Testis (tissue), 3 donors: ENCODE data around the gene GMEB2. TPM values are rescaled to one million over a fixed set of nuclear protein-coding genes. Genes with fewer than 3 reads are reported as not detected.
A peak's percentile ranks its signal among the peaks of the same experiment; 100 is the strongest.

Experiments used
- DNase-seq: peaks from one replicate; pipeline ENCODE4 v3.0.0-alpha.2; 2019
- H3K27ac ChIP-seq, 2 donors: fragments of 200-600 bp; sonication (generic); one replicate each; pipeline ENCODE4 v1.5.1; 2019
- H3K27me3 ChIP-seq: fragments of 200-600 bp; sonication (generic); one replicate; pipeline ENCODE4 v1.5.1; 2019
- H3K36me3 ChIP-seq: fragments of 200-600 bp; sonication (generic); one replicate; pipeline ENCODE4 v1.5.1; 2017; ENCODE audit warnings: low read depth; ENCODE audit errors: missing control alignments
- H3K4me1 ChIP-seq: fragments of 200-600 bp; sonication (generic); one replicate; pipeline ENCODE4 v1.5.1; 2019
- H3K4me3 ChIP-seq, 2 donors: fragments of 200-600 bp; sonication (generic); one replicate each; pipeline ENCODE4 v1.5.1; 2017 to 2019
- H3K9me3 ChIP-seq: fragments of 200-600 bp; sonication (generic); one replicate; pipeline ENCODE4 v1.5.1; 2017
- POLR2A ChIP-seq: fragments of 450-650 bp; IDR thresholded peaks from one replicate; pipeline ENCODE4 v1.6.1; 2017; ENCODE audit warnings: antibody characterized with exemption, mild to moderate bottlenecking, moderate library complexity
- WGBS, 2 donors: methylation state at CpG; one replicate each; pipeline ENCODE4 v1.1.5; 2018; 5-methylcytosine and 5-hydroxymethylcytosine counted together
- intact Hi-C: fragments of 100-400 bp; cut with DNase I; formaldehyde crosslinking; loops from one replicate; pipeline ENCODE4 v1.15.1; 2023; ENCODE audit warnings: low total_unique reads
- polyA plus RNA-seq: library from polyadenylated mRNA; stranded (reverse); fragments of 350-450 nt; fragmentation: Illumina TruSeq; extraction: RNeasy Lipid Tissue Mini Kit (QIAGEN cat#74804); gene quantifications from one replicate; pipeline ENCODE4 v1.2.3, GENCODE V29; 2014; ENCODE audit warnings: low read depth, low replicate concordance; ENCODE audit not compliant: insufficient read depth
- total RNA-seq, 2 donors: library from RNA; depleted of rRNA; stranded (reverse); fragments of >200 nt; gene quantifications; one replicate each; pipeline ENCODE4 v1.2.3, GENCODE V29; 2016
- TF ChIP-seq, protein P1 (sequence below), 3 experiments: fragments of 450-650 bp in 2 of 3; fragments of 200-600 bp in 1 of 3; sonication (generic) in 1 of 3; IDR thresholded peaks; one replicate each; pipeline ENCODE4 v1.5.1; 2016 to 2019; ENCODE audit warnings: antibody characterized with exemption in 3 of 3, mild to moderate bottlenecking in 2 of 3, moderate library complexity in 1 of 3

The GMEB2 gene
- total and polyA plus RNA-seq, 3 donors from 2014 or later: 20.3 to 33.1 (median 31.0) TPM

DNA sequence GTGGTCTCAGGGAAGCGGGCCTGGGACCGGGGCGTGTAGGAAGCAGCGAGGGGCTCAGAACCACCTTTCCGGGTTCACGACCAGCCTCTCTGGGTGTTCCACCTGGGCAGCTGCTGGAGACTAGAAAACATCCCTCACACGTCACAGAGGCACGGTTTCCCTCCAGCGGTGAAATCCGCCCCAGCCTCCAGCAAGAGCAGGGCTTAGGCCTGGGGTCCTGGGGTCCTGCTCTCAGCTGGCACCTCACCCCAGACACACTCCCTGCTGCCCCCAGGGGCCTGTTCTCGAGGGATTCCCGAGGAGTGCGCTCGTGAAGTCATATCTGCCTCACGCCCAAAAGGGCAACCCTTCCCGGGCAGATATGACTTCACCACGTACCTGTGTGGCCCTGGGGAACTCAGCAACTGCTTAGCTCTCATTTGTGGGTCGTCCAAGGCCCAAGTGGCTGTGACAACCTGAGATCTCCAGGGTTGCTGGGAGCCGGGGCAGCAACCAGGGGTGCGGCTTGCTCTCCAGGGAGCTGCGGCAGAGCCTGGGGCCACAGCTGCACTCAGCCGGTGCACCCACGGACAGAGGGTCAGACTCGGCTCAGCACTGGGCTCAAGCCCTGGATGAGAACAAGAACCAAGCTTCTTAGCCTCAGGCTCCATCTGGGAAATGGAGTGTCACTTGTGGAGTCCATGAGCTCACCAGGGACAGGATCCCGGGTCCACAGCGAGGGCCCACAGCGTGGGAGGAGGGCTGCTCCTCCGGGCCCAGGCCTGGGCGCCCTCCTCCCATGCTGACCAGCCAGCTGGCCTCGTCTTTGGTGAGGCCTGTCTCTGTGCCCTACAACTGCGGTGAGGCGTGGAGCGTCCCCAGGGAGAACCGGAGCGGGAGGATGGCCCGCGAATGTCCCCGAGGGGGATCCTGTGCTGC is 72.3 kb downstream of the GMEB2 start:
- DNase-seq: no peak
- peak overlapping the region in 1 of 2 donors; percentile 40 for H3K27ac ChIP-seq
- peaks cover 6% of the 10 kb centered on the region for H3K4me1 ChIP-seq
- intact Hi-C loops: no loop called here
- peak overlapping the region in 1 of 2 donors; percentile 63 for H3K4me3 ChIP-seq
- no peaks in the 10 kb centered on the region for H3K36me3 ChIP-seq
- WGBS, 2 donors: 62 to 68% methylated on average over 11 to 38 of the region's 38 CpGs
- no peaks in the 10 kb centered on the region for H3K27me3 ChIP-seq
- TF ChIP-seq, protein P1, sequence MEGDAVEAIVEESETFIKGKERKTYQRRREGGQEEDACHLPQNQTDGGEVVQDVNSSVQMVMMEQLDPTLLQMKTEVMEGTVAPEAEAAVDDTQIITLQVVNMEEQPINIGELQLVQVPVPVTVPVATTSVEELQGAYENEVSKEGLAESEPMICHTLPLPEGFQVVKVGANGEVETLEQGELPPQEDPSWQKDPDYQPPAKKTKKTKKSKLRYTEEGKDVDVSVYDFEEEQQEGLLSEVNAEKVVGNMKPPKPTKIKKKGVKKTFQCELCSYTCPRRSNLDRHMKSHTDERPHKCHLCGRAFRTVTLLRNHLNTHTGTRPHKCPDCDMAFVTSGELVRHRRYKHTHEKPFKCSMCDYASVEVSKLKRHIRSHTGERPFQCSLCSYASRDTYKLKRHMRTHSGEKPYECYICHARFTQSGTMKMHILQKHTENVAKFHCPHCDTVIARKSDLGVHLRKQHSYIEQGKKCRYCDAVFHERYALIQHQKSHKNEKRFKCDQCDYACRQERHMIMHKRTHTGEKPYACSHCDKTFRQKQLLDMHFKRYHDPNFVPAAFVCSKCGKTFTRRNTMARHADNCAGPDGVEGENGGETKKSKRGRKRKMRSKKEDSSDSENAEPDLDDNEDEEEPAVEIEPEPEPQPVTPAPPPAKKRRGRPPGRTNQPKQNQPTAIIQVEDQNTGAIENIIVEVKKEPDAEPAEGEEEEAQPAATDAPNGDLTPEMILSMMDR (IDR thresholded peaks at IDR 0.05): no peak
- no peak for TF ChIP-seq POLR2A
- H3K9me3 ChIP-seq: no peaks in the 10 kb centered on the region

DNA sequence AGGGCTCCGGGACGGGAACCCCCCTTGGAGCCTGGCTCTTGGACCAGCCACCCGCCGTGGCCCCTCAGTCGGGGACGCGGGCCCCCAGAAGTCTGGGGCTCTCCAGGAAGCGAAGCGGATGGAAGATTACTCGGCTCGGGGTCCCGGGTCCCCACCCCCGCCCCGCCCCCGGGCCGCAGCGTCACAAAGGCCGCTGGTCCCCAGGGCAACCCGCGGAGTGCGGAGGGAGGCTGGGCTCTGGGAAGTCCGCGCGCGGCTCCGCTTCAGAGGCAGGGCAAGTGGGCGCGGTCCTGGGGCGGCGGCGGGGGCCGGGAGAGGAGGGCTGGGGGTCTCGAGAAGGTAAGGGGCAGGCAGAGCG is 73.0 kb downstream of the GMEB2 start, which contains the start of gene FNDC11:
Gene FNDC11 (plus strand): TSS at position 227 of the 358 bp plus-strand sequence. CDS start 1,505 bp downstream, outside the sequence.
- intact Hi-C loops: no loop called here

DNA sequence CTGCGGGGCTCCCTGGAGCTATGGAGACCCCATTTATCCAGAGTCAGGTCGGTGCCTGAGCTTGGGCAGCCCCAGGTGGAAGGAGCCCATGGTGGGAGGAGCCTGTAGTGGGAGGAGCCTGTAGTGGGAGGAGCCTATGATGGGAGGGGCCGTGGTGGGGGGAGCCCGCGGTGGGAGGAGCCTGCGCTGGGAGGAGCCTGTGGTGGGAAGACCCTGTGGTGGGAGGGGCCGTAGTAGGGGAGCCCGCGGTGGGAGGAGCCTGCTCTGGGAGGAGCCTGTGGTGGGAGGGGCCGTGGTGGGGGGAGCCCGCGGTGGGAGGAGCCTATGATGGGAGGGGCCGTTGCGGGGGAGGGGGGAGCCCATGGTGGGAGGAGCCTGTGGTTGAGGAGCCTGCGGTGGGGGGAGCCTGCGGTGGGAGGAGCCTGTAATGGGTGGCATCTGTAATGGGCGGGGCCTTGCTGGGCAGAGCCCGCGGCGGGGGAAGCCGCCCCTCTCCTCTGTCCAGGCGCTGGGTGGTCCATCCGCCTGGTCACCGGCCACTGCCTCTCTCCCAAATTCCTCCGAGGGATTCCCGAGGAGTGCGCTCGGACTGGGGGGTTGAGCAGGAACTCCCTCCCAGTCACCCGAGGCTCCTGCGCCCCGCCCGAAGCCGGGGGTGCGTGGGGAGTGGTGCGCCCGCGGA is 73.5 kb downstream of the GMEB2 start:
- no peaks in the 10 kb centered on the region for H3K27me3 ChIP-seq
- DNase-seq: peak; percentile 84

More for the DNA sequence above, 73.0 kb downstream of the GMEB2 start, which contains the start of gene FNDC11:
- H3K4me3 ChIP-seq: peak within 1 kb of the TSS; percentile 32 to 63
- no peaks in the 10 kb centered on the region for H3K27me3 ChIP-seq
- H3K36me3 ChIP-seq: no peaks in the 10 kb centered on the region
- peaks cover 6% of the 10 kb centered on the region for H3K4me1 ChIP-seq
- no peaks in the 10 kb centered on the region for H3K9me3 ChIP-seq
- peak; percentile 41 for DNase-seq
- peak within 1 kb of the TSS in 1 of 2 donors; percentile 40 for H3K27ac ChIP-seq
- 0 to 10% methylated on average over 5 to 21 of the region's 34 CpGs for WGBS, 2 donors
- no peak for TF ChIP-seq POLR2A
- TF ChIP-seq, protein P1 (IDR thresholded peaks at IDR 0.05): no peak

DNA sequence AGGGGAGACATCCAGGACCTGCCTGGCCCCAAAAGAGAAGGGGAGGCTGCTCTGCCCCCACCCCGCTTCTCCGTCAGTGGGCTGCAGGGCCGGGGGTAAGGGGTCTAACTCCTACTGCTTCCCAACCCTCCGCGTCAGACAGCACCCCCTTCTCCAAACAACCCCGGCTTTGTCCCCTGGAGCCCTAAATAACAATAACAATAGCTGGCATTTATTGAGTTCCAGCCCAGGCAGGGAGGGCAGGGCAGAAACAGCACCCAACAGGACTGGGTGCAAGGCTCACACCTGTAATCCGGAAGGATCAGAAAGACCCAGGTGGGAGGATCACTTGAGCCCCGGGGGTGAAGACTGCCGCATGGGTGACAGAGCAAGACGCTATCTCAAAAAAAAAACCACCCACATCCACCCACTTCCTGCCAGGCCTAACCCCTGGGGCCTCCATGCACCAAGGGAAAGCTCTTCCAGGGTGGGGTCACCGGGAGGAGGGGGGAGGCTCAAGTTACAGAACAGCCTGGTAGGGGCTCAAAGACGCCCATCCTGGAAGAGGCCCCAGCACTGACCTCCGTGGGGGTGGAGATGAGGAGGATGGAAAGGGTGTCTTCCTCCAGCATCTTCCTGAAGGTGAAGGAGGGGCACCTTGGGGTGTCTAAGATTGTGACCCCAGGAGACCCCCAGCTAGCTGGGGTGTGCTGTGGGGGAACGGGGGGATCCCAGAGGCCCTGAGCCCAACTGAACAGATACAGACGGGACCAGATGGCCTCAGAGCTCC is 74.2 kb downstream of the GMEB2 start:
- Histone ChIP-seq H3K4me3 (no peak overlapping the region), H3K36me3 (no peaks in the 10 kb centered on the region), H3K27me3 (no peaks in the 10 kb centered on the region), H3K27ac (no peak overlapping the region), H3K9me3 (no peaks in the 10 kb centered on the region), H3K4me1 (peaks cover 6% of the 10 kb centered on the region)
- WGBS, 2 donors: 55 to 64% methylated on average over 15 of the region's 15 CpGs
- intact Hi-C loops: no loop called here
- no peak for TF ChIP-seq POLR2A
- TF ChIP-seq, protein P1 (IDR thresholded peaks at IDR 0.05): no peak
- DNase-seq: no peak

More for the DNA sequence above, 73.5 kb downstream of the GMEB2 start:
- Histone ChIP-seq H3K36me3 (no peaks in the 10 kb centered on the region), H3K9me3 (no peaks in the 10 kb centered on the region), H3K4me3 (peak overlapping the region; percentile 32 to 63), H3K4me1 (peaks cover 6% of the 10 kb centered on the region), H3K27ac (peak overlapping the region in 1 of 2 donors; percentile 40)
- TF ChIP-seq POLR2A: no peak
- TF ChIP-seq, protein P1 (IDR thresholded peaks at IDR 0.05): no peak
- intact Hi-C loops: no loop called here
- WGBS, 2 donors: 3 to 6% methylated on average over 16 to 36 of the region's 37 CpGs
